ELF-1 (cell line): ENCODE results near the gene HLCS.

ENCODE experiments used
- DNase-seq: peaks from one replicate; pipeline ENCODE4 v3.0.0-alpha.2; 2016; ENCODE audit warnings: low read depth, low spot score

HLCS gene

GRCh38 chr21:36813052-36813451, 153.4 kb downstream of the HLCS start:
- DNase-seq: no peak

GRCh38 chr21:36811762-36812161, 154.7 kb downstream of the HLCS start:
- no peak for DNase-seq

- no peak for DNase-seq
Measured at GRCh38 chr21:36810443-36810842, 156.0 kb downstream of the HLCS start.

GRCh38 chr21:36807422-36807928, 159.0 kb downstream of the HLCS start:
- DNase-seq: no peak

- no peak for DNase-seq
Measured at GRCh38 chr21:36806103-36806502, 160.4 kb downstream of the HLCS start.

GRCh38 chr21:36804874-36805611, 161.4 kb downstream of the HLCS start:
- DNase-seq: no peak

- no peak for DNase-seq
Measured at GRCh38 chr21:36803816-36804439, 162.5 kb downstream of the HLCS start.

GRCh38 chr21:36803051-36803645, 163.3 kb downstream of the HLCS start:
- no peak for DNase-seq

GRCh38 chr21:36800734-36801133, 165.7 kb downstream of the HLCS start:
- no peak for DNase-seq

GRCh38 chr21:36799869-36800268, 166.6 kb downstream of the HLCS start:
- no peak for DNase-seq

GRCh38 chr21:36798491-36798890, 168.0 kb downstream of the HLCS start:
- DNase-seq: no peak

- DNase-seq: no peak
Measured at GRCh38 chr21:36796070-36796469, 170.4 kb downstream of the HLCS start.

GRCh38 chr21:36792505-36792967, 173.9 kb downstream of the HLCS start:
- DNase-seq: no peak

GRCh38 chr21:36791695-36792470, 174.6 kb downstream of the HLCS start:
- peak; percentile 24 for DNase-seq

GRCh38 chr21:36791180-36791579, 175.3 kb downstream of the HLCS start:
- DNase-seq: no peak

- DNase-seq: no peak
Measured at GRCh38 chr21:36790616-36791015, 175.9 kb downstream of the HLCS start.

GRCh38 chr21:36788120-36788638, 178.3 kb downstream of the HLCS start:
- no peak for DNase-seq

GRCh38 chr21:36786186-36786585, 180.3 kb downstream of the HLCS start:
- DNase-seq: no peak

GRCh38 chr21:36785615-36786014, 180.9 kb downstream of the HLCS start:
- DNase-seq: no peak

GRCh38 chr21:36784947-36785346, 181.5 kb downstream of the HLCS start:
- no peak for DNase-seq

- peak; percentile 25 for DNase-seq
Measured at GRCh38 chr21:36783612-36784374, 182.7 kb downstream of the HLCS start.
